ENCODE data around the gene SORCS3. TPM values are rescaled to one million over a fixed set of nuclear protein-coding genes. Genes with fewer than 3 reads are reported as not detected.

SORCS3 gene
- total and polyA plus RNA-seq, 10 of the 15 experiments (the other 5 are each of a cell fraction or from before 2014, with no cell fraction given): 0.01 to 0.04 (median 0.02) TPM; not detected in 7

DNA sequence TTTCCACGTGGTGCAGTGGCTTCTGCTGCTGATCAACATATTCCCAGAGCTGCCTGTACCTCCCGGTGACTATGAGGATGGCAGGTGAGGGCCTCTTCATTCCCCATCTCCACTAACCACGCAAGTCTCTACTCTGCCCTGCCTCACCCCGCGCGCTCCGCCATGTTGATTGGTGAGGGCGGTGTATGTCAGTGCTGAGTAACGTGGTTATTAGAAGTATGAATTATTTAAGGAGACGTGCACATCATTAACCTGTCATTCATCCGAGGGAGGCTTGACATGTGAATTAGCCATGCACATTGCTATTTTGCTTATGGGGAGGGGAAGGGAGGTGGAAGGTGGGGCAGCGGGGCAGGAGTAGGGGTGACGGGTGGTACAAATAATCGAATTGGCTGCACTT, 138.6 kb downstream of the SORCS3 start:
- POLR2A ChIA-PET: no interaction called here

More for the DNA sequence above, 138.6 kb downstream of the SORCS3 start:
- in situ Hi-C loops (cut with MboI): no loop called here
- ChIA-PET SMC1A (ENCODE audit: uncharacterized antibody, unreplicated experiment) (no interaction called here), CTCF (no interaction called here), RAD21 (ENCODE audit: unreplicated experiment) (no interaction called here)
- no peak overlapping the region for H3K4me2 ChIP-seq (ENCODE audit: control insufficient read depth, insufficient read depth)
- intact Hi-C loops (cut with micrococcal nuclease; ENCODE audit: unreplicated experiment): no loop called here
- no peak overlapping the region for H3K4me3 ChIP-seq
- no peaks in the 10 kb centered on the region for H3K36me3 ChIP-seq (ENCODE audit: control insufficient read depth in 2 of 2, insufficient read depth in 2 of 2, low read length in 1 of 2)
- no peaks in the 10 kb centered on the region for H4K20me1 ChIP-seq (ENCODE audit: control insufficient read depth, insufficient read depth)
- FAIRE-seq (no peak), ATAC-seq (no peak), DNase-seq (ENCODE audit: low read depth, low spot score) (no peak)
- no peaks in the 10 kb centered on the region for H3K79me2 ChIP-seq (ENCODE audit: control insufficient read depth, insufficient read depth, low read length)
- BruUV-seq (replicated peaks): no TSS peak
- no peaks in the 10 kb centered on the region for H3K9me3 ChIP-seq (replicated peaks; ENCODE audit: control insufficient read depth, insufficient read depth, low read length)
- H3K4me1 ChIP-seq (ENCODE audit: control insufficient read depth, insufficient read depth, low read length): no peaks in the 10 kb centered on the region
- 52% methylated on average over 14 of the region's 14 CpGs for WGBS (ENCODE audit: insufficient coverage, insufficient replicate concordance, low lambda C conversion rate, missing lambda C conversion rate)
- H3K27me3 ChIP-seq (replicated peaks in 1 of 2; ENCODE audit: control insufficient read depth in 2 of 2, insufficient read depth in 2 of 2, low read length in 1 of 2): no peaks in the 10 kb centered on the region; a peak in 1 of 4 replicates
- no peak overlapping the region for H2AFZ ChIP-seq (ENCODE audit: control insufficient read depth, low read depth, low read length)
- TF ChIP-seq ZNF622 (IDR thresholded peaks at IDR 0.05) (no peak), ZNF592 (IDR thresholded peaks at IDR 0.05) (no peak)
- H3K27ac ChIP-seq (ENCODE audit: control insufficient read depth, insufficient read depth): no peak overlapping the region
- no peak overlapping the region for H3K9ac ChIP-seq (ENCODE audit: control insufficient read depth, insufficient read depth, low read length)

Measured in GM12878 (cell line).